WTC11 (cell line): ENCODE measurements around the gene INCENP.

ENCODE experiments used
- CTCF ChIP-seq: fragments of 200-600 bp; IDR thresholded peaks from 2 replicates; pipeline ENCODE4 v1.8.0; 2022; ENCODE audit warnings: antibody characterized with exemption
- ETV6 ChIP-seq: sonication (generic); formaldehyde crosslinking; IDR thresholded peaks from 2 replicates; pipeline ENCODE4 v1.8.1; 2022; ENCODE audit warnings: mild to moderate bottlenecking, missing genetic modification reagents
- JUN ChIP-seq: sonication (generic); formaldehyde crosslinking; IDR thresholded peaks from 2 replicates; pipeline ENCODE4 v1.8.0; 2023; ENCODE audit warnings: mild to moderate bottlenecking, missing genetic modification reagents
- SP1 ChIP-seq: sonication (generic); formaldehyde crosslinking; conservative IDR thresholded peaks from 2 replicates; pipeline ENCODE4 v1.8.1; 2022; ENCODE audit warnings: missing genetic modification reagents
- TF ChIP-seq, protein P1 (sequence below): sonication (generic); formaldehyde crosslinking; IDR thresholded peaks from 2 replicates; pipeline ENCODE4 v1.8.0; 2022; ENCODE audit warnings: mild to moderate bottlenecking, missing genetic modification reagents

GRCh38 chr11:62125316-62125715, 1.5 kb downstream of the INCENP start:
- TF ChIP-seq CTCF (no peak), ETV6 (no peak), SP1 (CRISPR knock-in tag) (no peak), JUN (no peak)
- TF ChIP-seq, protein P1, sequence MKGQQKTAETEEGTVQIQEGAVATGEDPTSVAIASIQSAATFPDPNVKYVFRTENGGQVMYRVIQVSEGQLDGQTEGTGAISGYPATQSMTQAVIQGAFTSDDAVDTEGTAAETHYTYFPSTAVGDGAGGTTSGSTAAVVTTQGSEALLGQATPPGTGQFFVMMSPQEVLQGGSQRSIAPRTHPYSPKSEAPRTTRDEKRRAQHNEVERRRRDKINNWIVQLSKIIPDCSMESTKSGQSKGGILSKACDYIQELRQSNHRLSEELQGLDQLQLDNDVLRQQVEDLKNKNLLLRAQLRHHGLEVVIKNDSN: no peak
